HG03108 (cell line): ENCODE data around the gene R3HDM1.
"Not testable (repeated sequence)": the region's sequence is repeated elsewhere in the genome, so short reads cannot be mapped to it uniquely, and the experiment has no call there.

Experiments
- ATAC-seq: cut with Tn5 transposase; IDR thresholded peaks from one replicate; pipeline ENCODE4 v1.9.1; 2021; ENCODE audit warnings: moderate library complexity; ENCODE audit not compliant: unreplicated experiment

The R3HDM1 gene

DNA sequence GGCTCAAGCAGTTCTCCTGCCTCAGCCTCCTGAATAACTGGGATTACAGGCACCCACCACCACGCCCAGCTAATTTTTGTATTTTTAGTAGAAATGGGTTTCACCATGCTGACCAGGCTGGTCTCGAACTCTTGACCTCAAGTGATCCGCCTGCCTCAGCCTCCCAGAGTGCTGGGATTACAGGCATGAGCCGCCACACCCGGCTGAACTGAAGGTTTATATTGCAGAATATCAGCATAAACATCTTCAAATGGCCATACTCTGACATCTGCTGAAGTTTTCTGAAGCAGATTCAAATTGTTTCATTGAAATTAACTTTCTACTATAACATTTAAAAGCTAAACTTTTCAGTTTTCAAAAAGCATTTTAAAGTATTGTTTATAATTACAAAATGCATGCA, 172.8 kb downstream of the R3HDM1 start:
- ATAC-seq, result not testable (repeated sequence)

DNA sequence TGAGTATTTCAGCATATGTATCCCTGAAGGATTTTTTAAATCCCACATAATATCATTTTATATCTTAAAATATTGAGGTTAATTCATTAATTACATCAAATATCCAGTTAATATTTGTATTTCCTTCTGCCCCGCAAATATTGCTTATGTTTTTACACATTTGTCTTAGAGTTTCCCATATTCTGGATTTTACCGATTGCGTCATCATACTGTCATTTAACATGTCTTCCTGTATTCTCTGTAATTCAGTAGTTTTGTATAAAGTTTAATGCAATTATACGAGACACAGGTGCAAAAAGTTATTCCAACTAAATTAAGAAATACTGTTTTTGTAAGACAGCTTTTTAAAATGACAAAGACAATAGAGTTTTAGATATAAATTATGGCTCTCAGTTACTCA, 176.9 kb downstream of the R3HDM1 start:
- no peak for ATAC-seq

DNA sequence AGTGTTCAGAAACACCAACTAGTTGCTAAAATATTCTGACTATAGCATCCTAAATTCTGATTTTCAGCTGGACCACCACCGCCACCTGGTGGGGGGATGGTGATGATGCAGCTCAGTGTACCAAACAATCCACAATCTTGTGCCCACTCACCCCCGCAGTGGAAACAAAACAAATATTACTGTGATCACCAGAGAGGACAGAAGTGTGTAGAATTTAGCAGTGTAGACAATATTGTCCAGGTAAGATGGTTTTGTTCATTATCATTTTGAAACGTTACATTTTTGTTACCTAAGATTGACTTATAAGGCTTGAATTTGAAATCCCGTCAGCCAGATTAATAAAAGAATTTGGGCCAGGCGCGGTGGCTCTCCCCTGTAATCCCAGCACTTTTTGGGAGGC, 178.7 kb downstream of the R3HDM1 start:
- peak; percentile 70 for ATAC-seq

DNA sequence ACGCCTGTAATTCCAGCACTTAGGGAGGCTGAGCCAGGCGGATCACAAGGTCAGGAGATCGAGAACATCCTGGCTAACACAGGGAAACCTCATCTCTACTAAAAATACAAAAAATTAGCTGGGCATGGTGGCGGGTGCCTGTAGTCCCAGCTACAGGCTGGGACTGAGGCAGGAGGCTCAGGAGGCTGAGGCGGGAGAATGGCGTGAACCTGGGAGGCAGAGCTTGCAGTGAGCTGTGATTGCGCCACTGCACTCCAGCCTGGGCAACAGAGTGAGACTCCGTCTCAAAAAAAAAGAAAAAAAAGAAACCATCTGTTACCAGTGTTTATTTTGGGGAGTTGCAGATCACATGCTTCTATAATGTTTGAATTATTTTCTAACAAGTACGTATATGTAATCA, 183.8 kb downstream of the R3HDM1 start:
- not testable (repeated sequence) for ATAC-seq

DNA sequence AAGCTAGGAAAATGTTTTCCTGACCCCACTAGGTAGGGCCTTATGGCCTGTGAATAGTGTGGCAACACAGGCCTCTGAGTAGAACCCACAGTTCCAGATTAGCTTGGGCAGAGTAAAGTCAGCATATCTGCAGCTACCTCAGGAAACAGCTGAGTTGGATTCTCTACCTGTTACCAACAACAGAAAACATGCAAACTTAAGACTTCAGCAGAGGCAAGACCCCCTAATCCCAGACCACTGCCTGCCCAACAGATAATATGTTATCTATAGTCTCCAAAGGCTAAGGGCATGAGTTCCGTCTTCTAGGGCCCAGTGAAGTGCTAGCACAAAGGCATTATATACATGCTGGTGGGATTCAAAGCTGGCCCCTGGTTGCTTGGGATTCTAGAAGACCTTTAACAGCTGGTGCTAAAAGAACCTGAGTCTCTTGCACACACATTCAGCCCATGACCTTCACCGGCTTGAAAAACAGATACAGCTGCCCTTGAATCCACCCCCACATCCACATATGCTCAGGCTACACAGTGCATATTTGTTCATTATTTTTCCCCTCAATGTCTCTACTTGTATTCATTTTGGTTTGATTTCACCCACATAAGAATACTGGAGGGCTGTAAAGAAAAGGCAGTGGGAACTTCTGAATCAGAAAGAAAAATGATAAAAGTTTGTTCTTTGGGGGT, 196.9 kb downstream of the R3HDM1 start:
- ATAC-seq, result no peak

DNA sequence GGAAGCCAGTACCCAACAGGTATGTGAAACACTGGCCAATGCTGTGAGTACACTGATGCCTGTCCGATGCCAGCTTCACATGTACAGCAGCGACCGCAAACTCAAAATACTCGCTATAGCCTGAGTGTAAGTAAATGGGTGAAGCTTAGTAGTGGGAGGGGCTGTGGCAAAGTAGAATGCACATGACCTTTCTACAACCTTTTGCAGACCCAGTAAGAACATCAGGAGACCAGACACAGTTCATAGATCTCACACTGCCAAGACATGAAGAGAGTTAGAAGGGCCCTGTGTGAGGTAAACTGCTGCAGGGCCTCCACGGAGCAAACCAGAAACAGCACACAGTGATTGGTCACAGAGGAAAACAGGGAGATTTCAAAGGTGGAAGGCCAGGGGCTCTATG, 201.3 kb downstream of the R3HDM1 start:
- no peak for ATAC-seq

DNA sequence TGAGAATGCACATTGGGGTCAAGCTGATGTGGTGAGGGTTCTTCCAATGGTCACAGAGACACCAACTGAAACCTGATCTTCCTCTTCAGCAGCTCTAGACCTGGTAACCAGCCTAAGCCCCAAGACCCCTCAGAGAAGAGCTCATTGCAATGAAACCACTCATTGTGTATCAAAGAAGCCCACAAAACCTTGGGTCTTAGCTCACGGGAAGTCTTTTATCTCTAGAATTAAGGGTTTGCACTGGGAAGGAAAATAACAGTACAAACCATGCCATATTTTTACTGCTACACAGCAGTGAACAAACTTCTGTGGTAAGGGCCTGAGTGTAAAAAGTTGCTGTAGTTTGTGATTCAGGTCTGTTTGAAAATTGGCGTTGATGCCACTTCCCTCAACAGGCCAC, 201.8 kb downstream of the R3HDM1 start:
- no peak for ATAC-seq

DNA sequence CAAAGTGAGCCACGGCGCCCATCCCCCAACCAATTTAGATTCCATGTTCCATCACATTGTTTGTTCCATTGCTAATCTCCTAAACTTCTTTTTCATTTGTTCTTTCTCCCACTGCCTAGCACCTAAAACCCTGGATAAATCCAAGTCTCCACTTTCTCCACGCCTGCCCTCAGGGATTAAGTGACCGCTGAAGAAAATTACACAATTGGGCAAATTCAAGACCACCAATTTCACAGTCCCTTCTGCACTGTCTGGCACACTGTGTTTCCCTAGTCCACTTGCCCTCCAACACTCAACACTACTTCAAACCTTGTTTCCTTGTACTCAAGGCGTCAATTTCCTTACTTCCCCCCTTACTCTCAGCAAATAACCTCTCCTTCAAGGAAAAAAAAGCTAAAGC, 205.3 kb downstream of the R3HDM1 start:
- ATAC-seq, result no peak

DNA sequence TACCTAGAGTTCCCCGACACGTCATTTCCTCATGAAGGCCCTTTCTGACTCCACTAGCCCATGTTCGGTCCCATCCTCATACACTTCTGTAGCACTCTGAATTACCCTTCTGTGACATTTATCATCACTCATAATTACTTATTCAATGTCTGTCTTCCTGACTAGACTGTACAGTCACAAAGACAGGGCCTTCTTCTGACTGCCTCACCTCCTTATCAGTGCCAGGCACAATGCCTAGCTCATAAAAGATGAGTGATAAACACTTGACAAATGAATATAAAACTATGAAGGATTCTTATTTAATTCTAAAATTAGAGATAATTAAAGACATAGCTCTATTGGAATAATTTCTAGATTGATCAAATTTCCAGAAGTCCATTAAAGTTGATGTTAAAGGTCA, 208.9 kb downstream of the R3HDM1 start:
- no peak for ATAC-seq

DNA sequence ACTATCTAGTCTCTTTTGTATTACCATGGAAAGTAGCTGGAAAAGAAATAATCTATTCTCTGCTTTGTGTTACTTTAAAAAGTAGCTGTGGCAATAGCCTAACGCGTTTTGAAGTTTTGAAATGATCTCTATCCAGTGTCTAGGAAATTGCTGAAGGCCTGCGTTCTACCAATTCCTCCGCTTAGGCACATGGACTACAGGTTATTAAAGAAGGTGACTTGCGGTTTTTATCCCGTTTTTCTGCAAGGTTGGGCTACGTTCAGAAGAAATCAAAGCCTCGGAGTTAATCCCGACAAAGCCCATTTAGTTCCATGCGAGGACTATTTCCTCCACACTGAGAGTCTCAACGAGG, 209.7 kb downstream of the R3HDM1 start:
- no peak for ATAC-seq

DNA sequence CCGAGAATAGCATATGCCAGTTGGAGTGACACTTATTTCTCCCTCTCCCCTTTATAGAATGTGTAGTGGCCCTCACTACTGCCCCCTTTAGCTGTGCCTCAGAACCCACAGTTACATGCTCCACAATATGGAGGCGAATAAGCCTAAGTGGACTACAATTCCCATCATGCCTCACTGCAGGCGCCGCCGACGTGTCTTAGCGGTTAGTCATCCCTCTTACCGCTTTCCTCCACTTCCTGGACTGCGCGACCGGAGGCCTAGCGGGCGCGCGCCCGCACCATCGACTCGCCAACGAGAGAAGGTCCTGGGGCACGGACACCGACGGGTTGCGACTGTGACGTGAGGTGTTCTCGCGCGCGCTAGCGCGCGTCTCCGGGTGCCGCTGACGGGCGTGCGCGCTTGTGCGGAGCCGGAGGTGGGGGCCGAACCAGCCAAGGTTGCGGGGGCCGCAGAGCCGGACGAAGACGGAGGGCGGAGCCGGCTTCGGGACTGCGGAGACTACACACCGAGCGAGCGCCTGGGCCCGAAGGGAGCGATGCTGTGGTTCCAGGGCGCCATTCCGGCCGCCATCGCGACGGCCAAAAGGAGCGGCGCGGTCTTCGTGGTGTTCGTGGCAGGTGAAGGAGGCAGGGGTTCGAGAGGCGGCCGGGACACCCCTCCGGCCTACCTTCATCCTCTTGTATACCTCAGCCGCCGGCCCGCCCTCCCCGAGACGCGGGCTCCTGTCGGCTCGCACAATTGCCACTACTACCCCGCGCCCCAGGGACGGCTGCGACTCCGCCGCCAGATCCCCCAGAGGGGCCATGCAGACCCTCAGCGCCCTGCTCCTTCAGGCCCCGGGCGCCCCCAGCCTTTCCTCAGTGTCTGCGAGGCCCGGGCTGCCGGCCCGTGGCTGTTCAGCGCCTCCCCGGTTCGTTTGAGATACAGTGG, 210.4 kb downstream of the R3HDM1 start, which contains the start of gene UBXN4:
TSS of gene UBXN4 (plus strand) at position 461 of the 930 bp plus-strand sequence. CDS start at position 536, 75 bp downstream.
- ATAC-seq, result peak; percentile 89

DNA sequence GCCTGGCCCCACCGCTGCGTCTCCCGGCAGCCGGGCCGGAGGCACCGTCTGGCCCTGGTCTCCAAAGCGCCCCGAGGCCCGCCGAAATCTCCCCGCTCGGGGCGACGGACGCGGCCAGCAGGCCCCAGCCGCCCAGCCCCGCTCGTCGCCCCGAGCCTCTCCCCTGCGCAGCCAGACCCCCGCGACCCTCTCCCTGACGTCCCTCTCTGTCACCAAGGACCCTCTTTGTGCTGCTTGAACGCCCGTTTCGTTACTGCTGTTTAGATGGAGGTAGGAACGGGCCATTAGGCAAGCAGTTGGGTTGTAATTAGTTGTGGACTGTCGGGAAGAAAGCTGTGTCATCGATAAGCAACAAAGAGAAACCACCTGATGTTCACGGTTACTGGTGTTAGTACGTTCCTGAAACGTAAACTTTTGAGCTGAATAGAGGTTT, 211.1 kb downstream of the R3HDM1 start:
- ATAC-seq, result peak; percentile 10

DNA sequence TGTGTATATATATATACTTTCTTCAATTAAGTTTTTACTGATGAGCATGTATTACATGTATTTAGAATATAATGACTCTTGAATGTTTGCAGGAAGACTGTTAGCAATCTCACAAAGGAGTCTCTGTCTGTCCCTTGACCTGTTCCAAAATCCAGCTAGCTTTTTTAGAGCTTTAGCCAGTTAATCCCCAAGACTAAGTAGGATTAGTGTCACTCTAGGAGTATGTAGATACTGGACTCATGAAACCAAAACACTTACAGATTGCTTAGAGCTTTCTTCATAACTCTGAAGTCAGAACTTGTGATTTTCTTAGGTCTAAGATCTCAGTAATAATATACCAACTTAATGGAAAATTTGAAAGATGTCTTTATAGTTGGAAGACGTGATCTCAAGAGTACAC, 212.6 kb downstream of the R3HDM1 start:
- ATAC-seq, result no peak

DNA sequence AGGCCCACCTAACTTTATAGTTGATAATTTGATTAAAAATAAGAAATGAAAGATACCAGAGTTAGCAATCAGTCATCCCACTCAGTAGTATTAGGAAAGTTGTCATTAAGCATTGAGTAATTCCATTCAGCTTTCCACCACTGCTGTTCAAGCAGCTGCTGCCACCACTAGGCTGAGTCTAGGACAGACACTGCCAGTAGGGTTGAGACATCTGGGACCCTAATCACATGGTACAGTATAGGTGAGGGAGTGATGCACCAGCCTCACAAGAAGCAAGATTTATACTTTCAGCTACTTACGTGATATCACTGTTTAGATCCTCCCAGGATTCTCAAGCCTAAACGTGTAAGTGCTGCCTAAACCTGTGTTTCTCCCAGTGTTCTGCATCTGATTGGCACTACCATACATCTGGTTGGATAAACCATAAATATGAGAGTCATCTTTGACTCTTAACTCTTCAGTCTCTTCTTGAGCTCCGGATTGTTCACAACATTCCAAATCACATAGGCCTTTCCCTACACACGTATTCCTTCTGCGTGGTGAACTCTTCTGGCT, 213.6 kb downstream of the R3HDM1 start:
- ATAC-seq, result no peak

DNA sequence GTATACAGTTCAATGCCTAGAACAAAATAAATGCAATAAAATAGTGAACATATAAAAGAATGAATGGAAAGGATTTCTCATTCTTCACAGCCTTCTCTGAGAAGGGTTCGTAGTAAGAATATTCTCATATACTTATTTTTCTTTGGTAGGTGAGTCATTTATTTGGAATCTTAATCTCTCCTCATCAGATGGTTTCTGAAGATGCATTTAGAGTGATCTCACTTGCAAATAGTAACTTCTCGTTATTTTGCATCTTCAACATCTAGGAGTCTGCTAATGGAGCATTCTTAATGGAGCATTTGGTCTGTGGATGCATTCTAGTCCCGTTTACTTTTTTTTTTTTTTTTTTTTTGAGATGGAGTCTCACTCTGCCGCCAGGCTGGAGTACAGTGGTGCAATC, 214.3 kb downstream of the R3HDM1 start:
- ATAC-seq, result no peak

DNA sequence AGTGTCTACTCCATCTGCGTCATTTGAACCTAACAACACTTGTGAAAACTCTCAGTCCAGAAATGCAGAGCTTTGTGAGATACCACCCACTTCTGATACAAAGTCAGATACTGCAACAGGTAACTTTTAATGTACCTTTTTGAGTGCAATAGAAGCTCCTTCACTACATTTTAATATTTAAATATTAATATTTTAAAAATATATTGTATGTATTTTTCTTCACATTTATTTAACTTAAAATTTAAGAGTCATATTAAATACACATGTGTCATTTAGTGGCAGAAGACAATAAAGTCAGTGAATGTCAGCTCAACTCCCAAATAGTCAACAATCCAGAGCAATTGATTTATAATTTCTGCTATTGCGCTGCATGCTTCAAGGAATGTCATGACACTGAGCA, 224.3 kb downstream of the R3HDM1 start:
- no peak for ATAC-seq

DNA sequence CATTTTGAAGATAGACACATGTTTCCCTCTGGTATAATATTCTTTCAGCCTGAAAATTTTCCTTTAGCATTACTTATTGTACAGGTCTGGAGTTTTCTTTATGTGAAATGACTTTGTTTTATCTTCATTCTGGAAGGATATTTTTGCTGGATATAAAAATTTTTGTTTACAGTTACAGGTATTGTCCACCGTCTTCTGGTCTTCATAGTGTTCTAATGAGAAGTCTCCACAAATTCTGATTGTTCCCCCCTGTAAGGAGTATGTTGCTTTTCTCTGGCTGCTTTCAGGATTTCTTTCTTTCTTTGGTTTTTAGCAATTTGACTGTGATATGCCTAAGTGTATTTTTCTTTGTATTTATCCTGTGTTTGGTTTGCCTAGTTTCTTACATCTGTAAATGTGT, 225.4 kb downstream of the R3HDM1 start:
- ATAC-seq, result no peak

DNA sequence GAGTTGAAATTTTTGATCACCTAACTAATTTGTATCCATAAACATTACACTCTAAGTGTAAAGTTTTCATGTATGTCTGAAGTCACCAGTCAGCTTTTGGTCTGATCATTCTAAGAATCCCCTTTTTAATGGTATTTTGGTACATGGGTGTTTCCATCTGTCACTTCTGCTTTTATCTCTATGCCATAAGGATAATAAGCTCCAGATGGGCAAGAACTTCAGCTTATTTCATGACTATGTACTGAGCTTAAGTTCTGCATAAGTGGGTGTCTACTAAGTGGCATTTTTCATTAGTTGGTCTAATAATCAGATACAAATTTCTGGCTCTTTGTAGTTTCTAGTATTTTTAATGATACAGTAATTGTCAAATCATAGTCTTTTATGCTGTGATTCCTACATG, 230.7 kb downstream of the R3HDM1 start:
- ATAC-seq, result no peak

DNA sequence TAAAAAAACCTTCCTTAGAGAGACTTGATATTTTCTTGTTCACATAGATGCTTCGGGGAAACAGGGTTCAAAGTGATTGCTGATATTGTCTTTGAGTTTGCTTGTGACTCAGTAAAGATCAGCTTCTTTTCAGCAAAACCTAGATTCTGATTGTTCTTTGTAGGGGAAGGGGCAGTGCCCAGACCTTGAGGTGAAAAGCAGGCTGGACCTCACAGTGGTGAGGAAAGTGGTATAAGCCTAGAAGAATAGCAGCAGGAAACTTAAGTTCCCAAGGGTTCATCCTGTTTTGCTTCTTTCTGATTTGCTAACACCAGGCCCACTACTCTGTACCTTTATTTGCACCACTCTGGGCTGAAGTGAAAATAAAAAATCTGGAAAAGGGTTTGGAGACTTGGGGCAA, 231.2 kb downstream of the R3HDM1 start:
- no peak for ATAC-seq

DNA sequence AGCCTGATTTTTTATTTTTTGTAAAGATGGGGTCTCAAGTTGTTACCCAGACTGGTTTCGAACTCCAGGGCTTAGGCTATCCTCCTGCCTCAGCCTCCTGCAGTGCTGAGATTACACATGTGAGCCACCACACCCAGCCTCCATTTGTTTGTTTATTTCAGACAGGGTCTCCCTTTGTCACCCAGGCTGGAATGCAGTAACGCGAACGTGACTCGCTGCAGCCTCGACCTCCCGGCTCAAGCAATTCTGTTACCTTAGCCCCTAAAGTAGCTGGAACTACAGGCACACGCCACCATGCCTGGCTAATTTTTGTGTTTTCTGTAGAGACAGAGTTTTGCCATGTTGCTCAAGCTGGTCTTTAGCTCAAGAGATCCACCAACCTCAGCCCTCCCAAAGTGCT, 237.6 kb downstream of the R3HDM1 start:
- no peak for ATAC-seq

DNA sequence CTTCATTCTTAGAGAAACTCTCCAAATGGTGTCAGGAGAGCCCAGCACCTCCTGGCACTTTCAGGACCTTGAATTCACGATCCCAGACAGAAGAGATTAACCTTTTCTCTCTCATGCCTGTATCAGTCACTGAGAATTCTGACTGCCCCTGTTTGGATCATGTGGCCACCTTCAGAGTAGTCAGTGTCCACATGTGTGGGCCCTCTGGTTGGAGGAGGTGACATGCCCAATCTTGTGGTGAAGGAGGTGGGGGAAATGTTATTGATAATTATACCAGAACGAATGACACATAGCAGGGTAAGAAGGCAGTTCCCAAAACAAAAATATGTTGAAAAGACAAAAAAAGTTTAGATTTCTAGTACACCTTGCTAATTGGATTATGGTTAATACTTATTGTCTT, 242.0 kb downstream of the R3HDM1 start:
- no peak for ATAC-seq

DNA sequence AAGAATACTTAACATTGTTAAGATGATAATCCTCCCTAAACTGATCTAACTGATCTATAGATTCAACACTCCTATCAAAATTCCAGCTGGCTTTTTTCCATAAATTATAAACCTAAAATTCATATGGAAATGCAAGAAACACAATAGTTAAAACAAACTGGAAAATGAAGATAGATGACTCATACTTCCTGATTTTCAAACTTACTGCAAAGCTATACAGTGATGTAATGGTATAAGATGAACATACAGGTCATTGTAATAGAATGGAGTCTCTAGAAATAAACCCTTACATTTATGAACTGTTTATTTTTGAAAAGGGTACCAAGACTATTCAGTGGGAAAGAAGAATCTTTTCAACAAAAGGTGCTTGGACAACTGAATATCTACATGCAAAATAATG, 242.6 kb downstream of the R3HDM1 start:
- no peak for ATAC-seq
